Adrenal gland (tissue), 5 donors: ENCODE data around the gene PRMT7.

Source experiments
- POLR2A ChIP-seq, 2 donors: fragments of 450-650 bp; IDR thresholded peaks; one replicate each; pipeline ENCODE4 v1.6.1; 2017; ENCODE audit warnings: antibody characterized with exemption in 2 of 2, mild to moderate bottlenecking in 2 of 2, moderate library complexity in 1 of 2
- TF ChIP-seq, protein P1 (sequence below), 6 experiments: fragments of 450-650 bp in 4 of 6; fragments of 200-600 bp in 2 of 6; sonication (generic) in 1 of 6; IDR thresholded peaks; 1 replicate in 5 of 6; 2 replicates in 1 of 6; pipeline versions ENCODE4 v1.5.1 to v1.8.0; 2016 to 2021; ENCODE audit warnings: antibody characterized with exemption in 6 of 6, mild to moderate bottlenecking in 2 of 6, moderate library complexity in 1 of 6
- donor health status: DM: no; HTN: no; CAD: no.

GRCh38 chr16:68360956-68361355, 50.1 kb downstream of the PRMT7 start:
- TF ChIP-seq, protein P1, sequence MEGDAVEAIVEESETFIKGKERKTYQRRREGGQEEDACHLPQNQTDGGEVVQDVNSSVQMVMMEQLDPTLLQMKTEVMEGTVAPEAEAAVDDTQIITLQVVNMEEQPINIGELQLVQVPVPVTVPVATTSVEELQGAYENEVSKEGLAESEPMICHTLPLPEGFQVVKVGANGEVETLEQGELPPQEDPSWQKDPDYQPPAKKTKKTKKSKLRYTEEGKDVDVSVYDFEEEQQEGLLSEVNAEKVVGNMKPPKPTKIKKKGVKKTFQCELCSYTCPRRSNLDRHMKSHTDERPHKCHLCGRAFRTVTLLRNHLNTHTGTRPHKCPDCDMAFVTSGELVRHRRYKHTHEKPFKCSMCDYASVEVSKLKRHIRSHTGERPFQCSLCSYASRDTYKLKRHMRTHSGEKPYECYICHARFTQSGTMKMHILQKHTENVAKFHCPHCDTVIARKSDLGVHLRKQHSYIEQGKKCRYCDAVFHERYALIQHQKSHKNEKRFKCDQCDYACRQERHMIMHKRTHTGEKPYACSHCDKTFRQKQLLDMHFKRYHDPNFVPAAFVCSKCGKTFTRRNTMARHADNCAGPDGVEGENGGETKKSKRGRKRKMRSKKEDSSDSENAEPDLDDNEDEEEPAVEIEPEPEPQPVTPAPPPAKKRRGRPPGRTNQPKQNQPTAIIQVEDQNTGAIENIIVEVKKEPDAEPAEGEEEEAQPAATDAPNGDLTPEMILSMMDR (IDR thresholded peaks at IDR 0.05) = no peak
- no peak for TF ChIP-seq POLR2A (IDR thresholded peaks at IDR 0.05)
